H1 (cell line): ENCODE data around the gene ZDHHC19.

ENCODE experiments used
- CTCF ChIP-seq, 3 experiments: IDR thresholded peaks; 1 replicate in 2 of 3; 2 replicates in 1 of 3; pipeline versions ENCODE4 v1.5.1 to v1.6.1; 2011; ENCODE audit warnings: low read length in 3 of 3, mild to moderate bottlenecking in 3 of 3, inconsistent platforms in 2 of 3, low read depth in 1 of 3, moderate library complexity in 1 of 3; ENCODE audit not compliant: insufficient read depth in 1 of 3; ENCODE audit errors: control extremely low read depth in 1 of 3
- EZH2 ChIP-seq: fragments of 200-600 bp; sonication (generic); IDR thresholded peaks from 2 replicates; pipeline ENCODE4 v1.7.1; 2012; ENCODE audit warnings: low read depth, mild to moderate bottlenecking, moderate library complexity, low read length, inconsistent platforms; ENCODE audit not compliant: severe bottlenecking
- GABPA ChIP-seq: IDR thresholded peaks from 2 replicates; pipeline ENCODE4 v1.6.1; 2011; ENCODE audit warnings: mild to moderate bottlenecking, low read length, moderate library complexity, borderline replicate concordance; ENCODE audit not compliant: insufficient read depth
- JUN ChIP-seq: IDR thresholded peaks from 2 replicates; pipeline ENCODE4 v1.6.1; 2011; ENCODE audit warnings: low read depth, mild to moderate bottlenecking, improper control_type of control experiment, low read length
- POLR2A ChIP-seq, 2 experiments: IDR thresholded peaks; 1 replicate in 1 of 2; 2 replicates in 1 of 2; pipeline ENCODE4 v1.6.1; 2011; ENCODE audit warnings: low read depth in 2 of 2, low read length in 2 of 2, mild to moderate bottlenecking in 2 of 2; ENCODE audit errors: control extremely low read depth in 1 of 2
- POLR2AphosphoS5 ChIP-seq: IDR thresholded peaks from 2 replicates; pipeline ENCODE4 v1.6.1; 2011; ENCODE audit warnings: low read depth, low read length
- POU5F1 ChIP-seq: IDR thresholded peaks from 2 replicates; pipeline ENCODE4 v1.6.1; 2011; ENCODE audit warnings: low read depth, mild to moderate bottlenecking, low read length, moderate library complexity
- RAD21 ChIP-seq, 2 experiments: IDR thresholded peaks in 1 of 2; conservative IDR thresholded peaks in 1 of 2; 2 replicates each; pipeline ENCODE4 v1.6.1; 2011; ENCODE audit warnings: low read depth in 2 of 2, low read length in 2 of 2, improper control_type of control experiment in 1 of 2, inconsistent platforms in 1 of 2, mild to moderate bottlenecking in 1 of 2, moderate library complexity in 1 of 2
- TEAD4 ChIP-seq: IDR thresholded peaks from 2 replicates; pipeline ENCODE4 v1.6.1; 2012; ENCODE audit warnings: low read depth, low read length, inconsistent platforms, mixed read lengths
- YY1 ChIP-seq: IDR thresholded peaks from 2 replicates; pipeline ENCODE4 v1.6.1; 2011; ENCODE audit warnings: low read depth, mild to moderate bottlenecking, low read length

- TF ChIP-seq TEAD4 (no peak), POU5F1 (no peak), YY1 (no peak), POLR2A (IDR thresholded peaks at IDR 0.05; ENCODE audit: control extremely low read depth in 1 of 2, low read depth in 2 of 2, low read length in 2 of 2) (no peak), CTCF (IDR thresholded peaks at IDR 0.05; ENCODE audit: control extremely low read depth in 1 of 3, insufficient read depth in 1 of 3, low read depth in 1 of 3, low read length in 3 of 3) (no peak), RAD21 (IDR thresholded peaks at IDR 0.05 in 1 of 2, conservative IDR thresholded peaks at IDR 0.05 in 1 of 2; ENCODE audit: low read depth in 2 of 2, low read length in 2 of 2) (peak; percentile 23 to 44; a peak in 2 of 4 replicates), POLR2AphosphoS5 (no peak), EZH2 (no peak), GABPA (no peak), JUN (no peak)
Measured at GRCh38 chr3:196192036-196192523, 19.1 kb downstream of the ZDHHC19 start.
